ENCODE results near the gene PAK1.

DNA sequence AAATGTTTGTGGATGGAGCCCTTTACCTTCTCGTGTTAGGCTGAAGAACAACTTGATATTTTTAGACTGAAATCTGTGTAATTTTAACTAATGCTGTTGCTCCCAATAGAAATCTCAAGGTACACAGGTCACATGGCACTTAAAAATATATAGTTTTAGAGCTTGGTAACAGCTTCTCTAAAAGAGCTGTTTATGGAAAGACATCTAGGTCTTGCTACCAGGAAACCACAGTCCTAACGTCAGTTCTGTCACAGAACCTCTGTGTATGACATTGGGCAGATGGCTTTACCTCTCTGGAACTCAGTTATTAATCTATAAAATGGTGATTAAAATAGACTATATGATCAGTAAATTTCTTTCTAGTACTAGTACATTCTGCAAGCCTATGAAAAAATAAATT is 35.4 kb downstream of the PAK1 start:
- no peak for TF ChIP-seq EZH2 (IDR thresholded peaks at IDR 0.05; ENCODE audit: low read length)
- TF ChIP-seq, protein P1, sequence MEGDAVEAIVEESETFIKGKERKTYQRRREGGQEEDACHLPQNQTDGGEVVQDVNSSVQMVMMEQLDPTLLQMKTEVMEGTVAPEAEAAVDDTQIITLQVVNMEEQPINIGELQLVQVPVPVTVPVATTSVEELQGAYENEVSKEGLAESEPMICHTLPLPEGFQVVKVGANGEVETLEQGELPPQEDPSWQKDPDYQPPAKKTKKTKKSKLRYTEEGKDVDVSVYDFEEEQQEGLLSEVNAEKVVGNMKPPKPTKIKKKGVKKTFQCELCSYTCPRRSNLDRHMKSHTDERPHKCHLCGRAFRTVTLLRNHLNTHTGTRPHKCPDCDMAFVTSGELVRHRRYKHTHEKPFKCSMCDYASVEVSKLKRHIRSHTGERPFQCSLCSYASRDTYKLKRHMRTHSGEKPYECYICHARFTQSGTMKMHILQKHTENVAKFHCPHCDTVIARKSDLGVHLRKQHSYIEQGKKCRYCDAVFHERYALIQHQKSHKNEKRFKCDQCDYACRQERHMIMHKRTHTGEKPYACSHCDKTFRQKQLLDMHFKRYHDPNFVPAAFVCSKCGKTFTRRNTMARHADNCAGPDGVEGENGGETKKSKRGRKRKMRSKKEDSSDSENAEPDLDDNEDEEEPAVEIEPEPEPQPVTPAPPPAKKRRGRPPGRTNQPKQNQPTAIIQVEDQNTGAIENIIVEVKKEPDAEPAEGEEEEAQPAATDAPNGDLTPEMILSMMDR (optimal IDR thresholded peaks at IDR 0.05 in 1 of 3, IDR thresholded peaks at IDR 0.05 in 1 of 3, conservative IDR thresholded peaks at IDR 0.05 in 1 of 3; ENCODE audit: extremely low read depth in 1 of 3, insufficient read depth in 2 of 3, low read length in 3 of 3): no peak
